GM13976 (cell line): Measurements from ENCODE around the gene IL21R.

Experiments
- DNase-seq: peaks from one replicate; pipeline ENCODE4 v3.0.0; 2012; ENCODE audit warnings: low spot score
- CTCF ChIP-seq: IDR thresholded peaks from 2 replicates; pipeline ENCODE4 v1.5.1; 2012; ENCODE audit warnings: borderline replicate concordance, mild to moderate bottlenecking; ENCODE audit not compliant: insufficient read depth; ENCODE audit errors: extremely low read depth, missing control alignments, control extremely low read depth
- in situ Hi-C: fragments of 300-500 bp; cut with MboI; formaldehyde crosslinking; loops from one replicate; pipeline ENCODE4 v1.12.0; 2022; ENCODE audit warnings: low sequenced_read_pairs, mixed read lengths, inconsistent platforms; ENCODE audit not compliant: unreplicated experiment

IL21R gene

GRCh38 chr16:27374221-27374803 lies 27.7 kb upstream of the IL21R start:
- TF ChIP-seq CTCF = no peak
- in situ Hi-C loops = loop anchor here (10.0 kb wide), 2 partner anchors 80 to 200 kb away; no protein-coding TSS in a partner anchor
- DNase-seq = no peak

- in situ Hi-C loops = loop anchor here (10.0 kb wide), 2 partner anchors 80 to 200 kb away; no protein-coding TSS in a partner anchor
- TF ChIP-seq CTCF = no peak
- peak; percentile 76 for DNase-seq
Measured at GRCh38 chr16:27374804-27375425, 27.1 kb upstream of the IL21R start.

- in situ Hi-C loops = loop anchor here (10.0 kb wide), 2 partner anchors 77 to 203 kb away; no protein-coding TSS in a partner anchor
- peak; percentile 47 for DNase-seq
- no peak for TF ChIP-seq CTCF
Measured at GRCh38 chr16:27377666-27378485, 24.1 kb upstream of the IL21R start.

- no peak for DNase-seq
- TF ChIP-seq CTCF = no peak
- in situ Hi-C loops = loop anchor here (10.0 kb wide), 2 partner anchors 76 to 204 kb away; no protein-coding TSS in a partner anchor
Measured at GRCh38 chr16:27378871-27379481, 23.0 kb upstream of the IL21R start.

- in situ Hi-C loops = loop anchor here (10.0 kb wide), 2 partner anchors 75 to 205 kb away; no protein-coding TSS in a partner anchor
- no peak for DNase-seq
- no peak for TF ChIP-seq CTCF
Measured at GRCh38 chr16:27379919-27380318, 22.1 kb upstream of the IL21R start.

GRCh38 chr16:27381236-27381635 lies 20.7 kb upstream of the IL21R start:
- in situ Hi-C loops = no loop called here
- TF ChIP-seq CTCF = no peak
- DNase-seq = no peak
